Activated naive CD4-positive, alpha-beta T cell treated with anti-CD3 and anti-CD28 coated beads, Interleukin-2, amount 50 U/mL, for 16 hours (primary cell): ENCODE measurements around the gene TANGO2.

Experiments used
- DNase-seq: peaks from one replicate; pipeline ENCODE4 v3.0.0-alpha.2; 2020

Gene TANGO2

GRCh38 chr22:20052309-20053259 lies 31.7 kb downstream of the TANGO2 start:
- DNase-seq, result no peak

- DNase-seq, result no peak
Observed at GRCh38 chr22:20053407-20054033, 32.6 kb downstream of the TANGO2 start.

DNA sequence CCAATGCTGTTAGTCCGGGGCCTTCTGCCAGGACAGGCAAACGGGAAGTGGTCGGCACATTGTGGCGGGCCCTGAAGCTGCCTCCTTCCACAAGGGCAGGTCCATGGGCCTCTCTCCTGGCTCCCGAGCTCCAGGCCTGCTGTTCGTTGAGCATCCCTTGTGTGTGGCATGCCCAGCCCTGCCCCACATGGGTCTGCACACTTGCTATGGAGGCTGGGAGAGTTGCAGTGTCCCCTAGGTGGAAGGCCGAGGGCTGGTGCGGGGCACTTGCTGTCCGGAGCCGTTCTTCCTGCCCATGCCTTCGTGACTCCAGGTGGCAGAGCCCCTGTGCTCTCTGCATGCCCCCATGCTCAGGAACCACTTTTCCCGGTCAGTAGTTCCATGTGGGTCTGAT lies 33.1 kb downstream of the TANGO2 start:
- no peak for DNase-seq

- DNase-seq, result no peak
Observed at GRCh38 chr22:20054485-20054884, 33.6 kb downstream of the TANGO2 start.

GRCh38 chr22:20055144-20055543 lies 34.2 kb downstream of the TANGO2 start:
- no peak for DNase-seq

- no peak for DNase-seq
Observed at GRCh38 chr22:20055654-20056053, 34.7 kb downstream of the TANGO2 start.

DNA sequence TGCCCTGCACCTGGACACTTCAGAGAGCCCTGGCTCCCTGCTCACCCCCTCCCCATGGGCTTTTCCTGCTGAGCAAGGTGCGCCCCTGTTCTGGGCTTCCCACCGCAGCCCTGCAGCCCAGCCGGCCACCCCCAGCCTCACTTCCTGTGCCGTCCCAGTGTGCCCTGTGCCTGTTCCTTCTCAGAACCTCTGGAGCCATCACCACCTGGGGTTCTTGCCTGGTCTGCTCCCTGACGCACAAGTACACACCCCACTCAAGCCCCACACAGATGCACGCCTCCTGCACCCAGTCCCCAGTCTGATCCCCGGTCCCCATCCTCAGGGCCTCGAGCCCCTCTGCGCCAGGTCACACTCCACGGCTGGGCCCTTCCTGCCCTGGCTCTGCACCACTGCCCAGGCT lies 35.3 kb downstream of the TANGO2 start:
- DNase-seq, result no peak

DNA sequence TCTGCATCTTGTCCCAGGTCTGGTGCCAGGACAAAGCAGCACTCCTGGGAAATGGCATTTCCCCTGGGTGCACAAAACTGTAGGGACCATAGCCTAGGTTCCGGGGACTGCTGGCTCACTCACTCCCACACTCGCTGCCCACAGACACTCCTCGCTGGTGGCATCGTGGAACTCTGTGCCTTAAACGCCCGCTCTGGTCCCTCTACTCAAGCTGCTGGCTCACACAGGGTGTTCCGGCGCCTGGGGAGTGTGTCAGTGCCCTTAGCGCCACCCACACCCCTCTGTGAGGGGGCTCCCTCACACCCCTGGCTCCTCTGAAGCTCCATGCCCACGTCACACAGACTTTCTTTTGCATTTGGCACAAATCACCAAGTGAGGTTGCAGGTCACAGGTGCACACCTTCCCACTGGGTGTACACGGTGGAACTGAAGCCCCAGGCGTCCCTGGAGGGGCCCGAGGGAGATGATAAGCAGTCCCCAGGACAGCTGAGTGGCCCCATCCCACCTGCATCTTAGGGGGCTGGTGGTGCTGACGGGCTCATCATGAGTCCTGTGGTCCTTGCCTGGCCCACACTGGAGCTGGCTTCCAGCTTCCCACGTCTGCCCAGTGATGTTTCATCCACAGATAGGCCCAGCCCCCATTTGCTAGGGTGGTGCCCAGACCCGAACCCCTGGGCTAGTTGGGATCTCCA lies 35.9 kb downstream of the TANGO2 start:
- no peak for DNase-seq

DNA sequence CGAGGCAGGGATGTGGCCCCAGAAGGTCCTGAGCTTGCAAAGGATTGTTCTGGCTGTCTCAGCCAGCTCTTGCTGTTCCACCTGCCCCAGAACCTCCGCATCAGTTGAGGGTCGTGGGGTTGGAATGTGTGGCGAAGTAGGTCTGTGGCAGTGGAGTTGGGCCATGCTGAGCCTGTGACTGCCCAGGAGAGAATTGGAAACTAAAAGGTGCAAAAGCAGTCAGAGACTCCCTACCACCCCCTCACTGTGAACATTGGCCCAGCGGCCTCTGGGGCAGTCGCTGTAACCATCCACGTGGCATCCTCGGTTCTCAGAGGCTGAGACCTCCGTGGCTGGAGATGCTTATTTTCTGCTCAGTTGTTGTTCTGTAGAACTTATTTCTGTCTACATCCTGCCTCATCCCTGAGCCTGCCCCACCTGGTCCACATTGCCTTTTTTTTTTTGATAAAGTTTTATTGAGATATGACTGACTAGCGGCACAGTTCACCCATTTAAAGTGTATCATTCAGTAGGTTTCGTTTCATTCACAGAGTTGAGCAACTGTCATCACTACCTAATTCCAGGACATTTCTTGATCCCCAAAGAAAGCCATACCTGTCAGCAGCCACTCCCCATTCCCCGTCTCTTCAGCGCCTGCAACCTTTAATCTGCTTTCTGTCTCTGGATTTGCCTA lies 36.8 kb downstream of the TANGO2 start:
- no peak for DNase-seq

GRCh38 chr22:20058989-20059770 lies 38.3 kb downstream of the TANGO2 start:
- no peak for DNase-seq

- no peak for DNase-seq
Observed at GRCh38 chr22:20060700-20061480, 40.0 kb downstream of the TANGO2 start.

DNA sequence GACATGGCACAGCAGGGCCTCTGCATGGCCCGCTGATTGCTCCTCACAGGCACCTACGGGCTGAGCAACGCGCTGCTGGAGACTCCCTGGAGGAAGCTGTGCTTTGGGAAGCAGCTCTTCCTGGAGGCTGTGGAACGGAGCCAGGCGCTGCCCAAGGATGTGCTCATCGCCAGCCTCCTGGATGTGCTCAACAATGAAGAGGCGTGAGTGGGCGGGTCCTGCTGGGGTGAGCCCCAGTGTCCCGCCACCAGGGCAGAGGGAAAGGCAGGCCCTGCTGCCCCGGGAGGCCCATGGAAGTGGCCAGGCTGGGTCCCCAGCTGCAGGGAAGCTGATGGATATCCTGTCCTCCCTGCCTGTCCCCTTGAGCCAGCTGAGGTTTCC lies 40.6 kb downstream of the TANGO2 start:
- no peak for DNase-seq

GRCh38 chr22:20062043-20062765 lies 41.3 kb downstream of the TANGO2 start:
- DNase-seq, result no peak

GRCh38 chr22:20062766-20063083 lies 41.8 kb downstream of the TANGO2 start:
- DNase-seq, result no peak

GRCh38 chr22:20063271-20064139 lies 42.6 kb downstream of the TANGO2 start:
- DNase-seq, result no peak

GRCh38 chr22:20064140-20064480 lies 43.2 kb downstream of the TANGO2 start:
- no peak for DNase-seq

GRCh38 chr22:20064545-20065262 lies 43.8 kb downstream of the TANGO2 start:
- no peak for DNase-seq

DNA sequence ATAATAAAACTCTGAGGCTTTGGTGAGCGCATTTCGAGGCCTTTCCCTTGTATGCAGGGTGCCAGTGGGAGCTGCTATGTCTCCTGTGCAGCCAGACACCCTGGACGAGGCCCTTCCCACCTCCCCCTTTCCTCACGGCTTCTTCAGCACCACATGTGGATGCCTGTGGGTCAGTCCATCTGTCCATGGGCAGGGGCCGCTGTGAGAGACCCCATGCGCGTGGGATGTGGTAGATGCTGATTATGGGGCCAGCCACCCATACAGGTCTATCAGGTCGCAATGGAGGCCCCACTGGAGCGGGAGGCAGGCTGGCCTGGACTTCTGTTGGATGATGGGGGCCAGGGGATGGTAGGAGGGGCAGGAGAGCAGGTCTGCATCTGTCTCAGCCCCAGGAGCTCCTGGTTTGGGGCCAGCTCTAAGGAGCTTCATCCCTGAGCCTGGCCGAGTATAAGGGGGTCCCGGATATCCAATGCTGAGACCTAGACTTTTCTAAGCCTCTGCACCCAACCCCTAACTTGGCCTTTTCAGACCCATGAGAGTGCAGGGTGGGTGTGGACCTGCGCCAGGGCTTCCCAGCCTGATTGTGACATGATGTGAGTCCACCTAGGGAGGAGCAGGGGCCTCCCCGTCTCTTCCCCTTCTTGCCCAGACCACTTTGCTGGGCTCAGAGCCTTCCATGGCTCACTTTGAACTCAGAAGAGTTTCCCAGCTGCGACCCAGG lies 45.1 kb downstream of the TANGO2 start:
- DNase-seq, result no peak
